Sigmoid colon (tissue), 4 donors: ENCODE measurements around the gene MACIR.

Experiments
- EP300 ChIP-seq, 4 donors: sonication (generic); formaldehyde crosslinking; IDR thresholded peaks; one replicate each; pipeline ENCODE4 v1.6.1; 2017; ENCODE audit warnings: antibody characterized with exemption in 4 of 4
- POLR2A ChIP-seq, 2 donors: fragments of 450-650 bp; IDR thresholded peaks; one replicate each; pipeline ENCODE4 v1.6.1; 2016; ENCODE audit warnings: antibody characterized with exemption in 2 of 2, mild to moderate bottlenecking in 2 of 2, moderate library complexity in 2 of 2
- POLR2AphosphoS5 ChIP-seq, 4 donors: sonication (generic); formaldehyde crosslinking; IDR thresholded peaks; one replicate each; pipeline ENCODE4 v1.6.1; 2017; ENCODE audit warnings: antibody characterized with exemption in 4 of 4

- TF ChIP-seq POLR2A (IDR thresholded peaks at IDR 0.05) (no peak), POLR2AphosphoS5 (IDR thresholded peaks at IDR 0.05) (no peak), EP300 (IDR thresholded peaks at IDR 0.05) (no peak)
These were observed 40.1 kb downstream of the MACIR start for GRCh38 chr5:103298607-103299188.
